Muscle of back (tissue), 11 donors: ENCODE data around the gene CCDC197. TPM values are rescaled to one million over a fixed set of nuclear protein-coding genes. Genes with fewer than 3 reads are reported as not detected.

ENCODE experiments used
- DNase-seq, 3 donors: peaks; one replicate each; pipeline versions ENCODE4 v3.0.0 to v3.0.0-alpha.2; 2013
- polyA plus RNA-seq, 10 donors: library from polyadenylated mRNA; unstranded; fragments of 120-200 nt; gene quantifications; one replicate each; pipeline ENCODE4 v1.2.1, GENCODE V29; 2013; ENCODE audit not compliant: insufficient read length in 10 of 10

Gene CCDC197
- polyA plus RNA-seq, 10 donors, result not detected

GRCh38 chr14:93998871-93999403 lies 1.8 kb downstream of the CCDC197 start:
- DNase-seq, result no peak

- no peak for DNase-seq
Measured at GRCh38 chr14:93999573-93999972, 2.5 kb downstream of the CCDC197 start.

- no peak for DNase-seq
Measured at GRCh38 chr14:94000267-94000666, 3.2 kb downstream of the CCDC197 start.

GRCh38 chr14:94001016-94001415 lies 3.9 kb downstream of the CCDC197 start:
- DNase-seq, result peak in 1 of 3 donors; percentile 60

GRCh38 chr14:94001501-94002396 lies 4.6 kb downstream of the CCDC197 start:
- peak; percentile 52 to 84 (median 72) for DNase-seq

- no peak for DNase-seq
Measured at GRCh38 chr14:94003397-94003796, 6.3 kb downstream of the CCDC197 start.

- no peak for DNase-seq
Measured at GRCh38 chr14:94004015-94004414, 6.9 kb downstream of the CCDC197 start.

- DNase-seq, result no peak
Measured at GRCh38 chr14:94005324-94006073, 8.4 kb downstream of the CCDC197 start.

- no peak for DNase-seq
Measured at GRCh38 chr14:94008234-94008633, 11.1 kb downstream of the CCDC197 start.

- DNase-seq, result no peak
Measured at GRCh38 chr14:94009767-94010166, 12.7 kb downstream of the CCDC197 start.

GRCh38 chr14:94010625-94011024 lies 13.5 kb downstream of the CCDC197 start:
- DNase-seq, result no peak

GRCh38 chr14:94011795-94012194 lies 14.7 kb downstream of the CCDC197 start:
- no peak for DNase-seq

- no peak for DNase-seq
Measured at GRCh38 chr14:94014382-94014781, 17.3 kb downstream of the CCDC197 start.

GRCh38 chr14:94015223-94015622 lies 18.1 kb downstream of the CCDC197 start:
- no peak for DNase-seq

- DNase-seq, result no peak
Measured at GRCh38 chr14:94016446-94016976, 19.4 kb downstream of the CCDC197 start.

GRCh38 chr14:94018308-94018707 lies 21.2 kb downstream of the CCDC197 start:
- DNase-seq, result no peak

GRCh38 chr14:94019329-94019728 lies 22.2 kb downstream of the CCDC197 start:
- no peak for DNase-seq

GRCh38 chr14:94020267-94020666 lies 23.2 kb downstream of the CCDC197 start:
- no peak for DNase-seq

GRCh38 chr14:94021001-94021400 lies 23.9 kb downstream of the CCDC197 start:
- DNase-seq, result no peak

GRCh38 chr14:94021416-94022157 lies 24.5 kb downstream of the CCDC197 start:
- no peak for DNase-seq

GRCh38 chr14:94022532-94023411 lies 25.7 kb downstream of the CCDC197 start:
- DNase-seq, result no peak
